HG02981 (cell line): ENCODE data around the gene BBX.
"Not testable (repeated sequence)": the region's sequence is repeated elsewhere in the genome, so short reads cannot be mapped to it uniquely, and the experiment has no call there.

Source experiments
- ATAC-seq: cut with Tn5 transposase; IDR thresholded peaks from one replicate; pipeline ENCODE4 v1.9.1; 2021; ENCODE audit warnings: mild to moderate bottlenecking, moderate library complexity; ENCODE audit not compliant: unreplicated experiment

Gene BBX

DNA sequence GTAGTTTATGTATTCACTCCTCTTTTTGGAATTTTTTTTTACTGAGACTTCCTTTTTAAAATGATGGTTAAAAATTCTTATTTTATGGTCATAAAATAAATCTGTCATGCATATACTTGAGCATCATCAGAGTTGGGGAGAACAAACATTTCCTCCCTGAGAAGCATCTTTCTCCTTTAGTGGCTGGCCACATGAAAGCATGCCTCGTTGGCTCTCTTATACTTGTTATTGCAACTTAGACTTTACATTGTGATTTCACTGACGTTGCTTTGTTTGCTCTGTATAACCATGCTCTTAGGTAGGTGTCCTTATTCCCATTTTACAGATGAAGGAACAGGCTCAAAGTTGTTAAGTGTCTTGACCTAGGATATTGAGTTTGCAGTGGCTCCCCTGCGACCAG, 18.1 kb downstream of the BBX start:
- ATAC-seq: no peak

DNA sequence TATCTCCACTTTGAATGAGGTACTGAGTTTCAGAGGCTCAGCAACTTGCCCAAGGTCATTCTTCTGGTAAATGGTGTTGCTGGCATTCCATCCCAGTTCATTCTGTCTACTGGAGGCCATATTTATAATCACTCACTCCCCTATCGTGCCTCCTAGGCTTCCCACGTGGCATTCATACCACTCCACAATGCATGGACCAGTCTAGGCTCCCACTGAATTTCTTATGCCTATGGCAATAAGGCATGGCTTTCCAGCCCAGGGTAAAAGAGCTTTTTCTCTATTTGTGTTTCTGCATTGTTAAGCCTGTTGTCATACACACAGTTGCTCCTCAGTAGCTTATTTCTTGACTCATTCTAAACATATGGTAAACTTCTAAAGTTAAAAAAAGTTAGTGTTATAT, 19.9 kb downstream of the BBX start:
- ATAC-seq: no peak

DNA sequence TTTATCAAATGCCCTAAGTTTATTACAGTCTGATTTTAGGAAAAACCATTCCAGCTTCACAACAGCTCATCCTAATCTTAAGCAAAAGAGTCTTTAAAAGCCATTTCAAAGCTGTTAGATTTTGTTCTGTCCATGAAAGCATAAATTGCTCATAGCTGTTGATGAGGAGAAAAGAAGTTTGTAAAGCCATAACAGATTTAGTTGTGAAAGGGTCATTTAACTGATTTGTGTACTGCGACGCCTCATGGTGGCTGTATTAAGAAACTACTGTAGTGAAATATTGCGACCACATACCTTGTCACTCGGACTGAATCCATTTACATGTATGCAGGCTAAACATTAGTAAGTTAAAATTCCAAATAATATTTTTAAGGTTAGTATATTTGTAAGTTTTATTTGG, 20.9 kb downstream of the BBX start:
- ATAC-seq: no peak

DNA sequence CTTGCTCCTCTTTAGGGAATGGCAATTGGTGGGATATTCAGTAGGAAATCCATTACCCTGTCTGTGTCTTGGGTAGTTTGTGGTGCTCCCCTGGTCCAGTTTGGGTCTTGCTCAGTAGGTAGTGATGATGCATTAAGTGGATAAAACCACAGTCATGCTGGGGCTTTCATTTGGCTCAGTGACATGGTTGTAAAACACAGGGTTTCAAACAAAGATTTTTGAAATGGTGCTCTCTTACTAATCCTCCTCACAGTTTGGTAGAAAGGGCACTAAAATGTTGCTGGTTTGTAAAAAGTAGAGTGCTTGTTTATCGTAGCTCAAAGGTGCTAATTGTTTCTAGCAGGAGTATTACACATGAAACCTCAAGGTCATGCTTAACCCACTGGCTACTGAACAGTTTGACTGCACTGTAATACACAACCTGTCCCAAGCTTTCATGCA, 22.9 kb downstream of the BBX start:
- no peak for ATAC-seq

DNA sequence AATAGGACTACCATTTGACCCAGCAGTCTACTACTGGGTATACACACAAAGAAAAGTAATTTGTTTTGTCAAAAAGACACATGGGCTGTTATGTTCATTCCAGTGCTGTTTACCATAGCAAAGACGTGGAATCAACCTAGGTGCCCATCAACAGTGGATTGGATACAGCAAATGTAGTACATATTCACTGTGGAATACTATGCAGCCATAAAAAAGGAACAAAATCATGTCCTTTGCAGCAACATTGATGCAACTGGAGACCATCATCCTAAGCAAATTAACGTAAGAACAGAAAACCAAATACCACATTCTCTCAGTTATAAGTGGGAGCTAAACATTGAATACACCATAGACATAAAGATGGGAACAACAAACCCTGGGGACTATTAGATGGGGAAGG, 25.8 kb downstream of the BBX start:
- no peak for ATAC-seq

DNA sequence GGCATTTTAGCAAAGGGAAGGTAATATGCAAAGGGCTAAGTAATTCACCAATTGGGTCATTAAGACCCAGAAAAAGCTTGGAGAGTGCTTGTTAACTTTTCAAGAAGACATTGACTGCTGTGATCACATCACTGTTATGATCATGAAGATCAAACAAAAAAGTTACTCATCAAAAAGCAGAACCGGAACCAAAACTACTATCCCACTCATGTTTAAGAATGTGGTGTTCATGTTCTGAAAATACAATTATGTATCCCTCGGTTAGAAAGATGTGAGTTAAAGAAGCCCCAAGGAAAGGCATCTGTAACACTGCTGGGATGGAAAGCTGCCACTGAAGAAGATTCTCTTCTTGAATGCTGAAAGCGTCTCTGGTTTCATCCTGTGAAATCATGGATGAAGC, 32.6 kb downstream of the BBX start:
- no peak for ATAC-seq

DNA sequence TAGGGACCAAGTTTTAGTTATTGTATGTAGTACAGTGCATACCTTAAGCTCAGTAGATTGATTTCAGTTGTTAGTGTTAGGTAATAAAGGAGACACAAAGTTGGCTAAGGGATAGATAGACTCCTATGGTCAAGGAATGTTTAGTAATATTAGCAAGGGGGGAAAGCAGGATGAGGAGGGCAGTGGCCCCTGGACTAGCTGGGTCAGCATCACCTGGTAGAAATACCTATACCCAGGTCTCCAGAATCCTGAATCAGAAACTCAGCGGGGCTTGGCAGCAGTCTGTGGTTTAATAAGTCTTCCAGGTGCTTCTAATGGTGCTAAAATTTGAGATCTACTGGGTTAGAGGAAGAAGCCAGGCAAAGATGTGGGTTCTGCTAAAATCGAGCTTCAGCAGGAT, 35.0 kb downstream of the BBX start:
- ATAC-seq: no peak

DNA sequence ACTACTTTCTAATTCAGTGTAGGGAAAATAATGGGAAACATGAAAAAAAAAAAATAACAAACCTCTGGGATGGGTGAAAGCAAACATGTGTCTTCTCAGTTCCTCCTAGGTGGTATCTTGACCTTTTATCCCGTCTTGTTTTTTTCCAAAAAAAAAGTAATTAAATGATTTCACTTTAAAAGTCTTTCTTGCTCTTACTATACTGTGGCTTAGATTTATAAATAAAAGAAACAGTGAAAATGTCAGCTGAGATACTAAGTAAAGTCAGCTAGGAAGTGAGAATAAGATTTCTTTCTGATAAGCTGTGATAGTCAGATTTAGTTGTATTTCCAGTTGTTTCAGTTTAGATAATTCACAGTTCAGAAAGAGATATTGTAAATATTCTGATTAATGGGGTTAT, 37.4 kb downstream of the BBX start:
- no peak for ATAC-seq

DNA sequence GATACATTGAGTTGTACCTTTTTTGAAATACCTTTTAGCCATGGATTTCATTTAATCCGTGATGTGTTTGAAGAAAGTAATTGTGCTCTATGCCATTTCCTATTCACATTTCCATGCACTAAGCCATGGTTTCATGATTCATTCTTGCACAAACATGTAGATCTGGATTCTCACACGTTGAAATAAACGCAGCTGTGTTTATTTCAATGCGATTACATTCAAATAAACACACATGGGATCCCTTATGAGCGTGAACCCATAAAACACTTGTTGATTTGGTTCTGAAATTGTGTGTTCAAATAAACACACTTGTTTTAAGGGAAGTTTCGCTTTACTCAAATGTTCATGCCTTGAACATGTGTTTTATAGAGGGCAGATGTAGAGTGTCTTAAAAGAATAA, 39.2 kb downstream of the BBX start:
- ATAC-seq: no peak

DNA sequence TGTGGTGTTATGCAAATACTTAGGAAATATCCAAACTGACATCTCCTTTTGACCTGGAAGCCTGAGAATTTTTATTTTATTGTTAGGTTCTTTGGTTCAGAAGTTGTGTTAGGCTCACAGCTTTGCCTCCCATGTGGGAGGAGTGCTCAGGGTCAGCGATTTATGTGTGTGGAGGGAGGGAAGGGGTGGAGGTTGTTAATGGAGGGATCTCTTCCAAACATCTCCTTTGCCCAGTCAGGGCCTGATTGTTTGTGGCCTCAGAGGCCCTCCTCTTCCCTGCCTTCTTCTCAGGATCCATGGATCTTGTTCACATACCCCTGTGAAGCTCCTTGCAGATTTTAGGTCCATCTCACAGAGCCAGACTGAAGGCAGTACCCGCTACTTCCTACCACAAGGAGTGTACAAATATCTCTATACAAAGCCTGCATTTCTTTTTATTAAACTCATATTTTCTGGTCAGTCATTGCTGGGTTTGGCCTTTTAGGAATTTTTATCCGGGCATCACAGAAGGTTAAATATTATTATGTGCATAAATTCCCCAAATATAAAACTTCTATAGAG, 40.3 kb downstream of the BBX start:
- no peak for ATAC-seq

DNA sequence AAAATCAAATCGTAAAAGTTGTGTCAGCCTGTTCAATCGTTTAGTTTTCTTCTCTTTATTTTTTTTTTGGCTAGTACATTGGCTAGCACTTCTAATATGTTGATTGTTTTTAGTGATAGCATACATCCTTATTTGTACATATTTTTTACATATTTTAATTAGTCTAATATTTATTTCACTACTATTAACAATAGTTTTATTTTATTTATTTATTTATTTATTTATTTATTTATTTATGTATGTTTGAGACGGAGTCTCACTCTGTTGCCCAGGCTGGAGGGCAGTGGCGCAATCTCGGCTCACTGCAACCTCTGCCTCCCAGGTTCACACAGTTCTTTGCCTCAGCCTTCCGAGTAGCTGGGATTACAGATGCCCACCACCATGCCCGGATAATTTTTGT, 42.5 kb downstream of the BBX start:
- ATAC-seq: not testable (repeated sequence)

DNA sequence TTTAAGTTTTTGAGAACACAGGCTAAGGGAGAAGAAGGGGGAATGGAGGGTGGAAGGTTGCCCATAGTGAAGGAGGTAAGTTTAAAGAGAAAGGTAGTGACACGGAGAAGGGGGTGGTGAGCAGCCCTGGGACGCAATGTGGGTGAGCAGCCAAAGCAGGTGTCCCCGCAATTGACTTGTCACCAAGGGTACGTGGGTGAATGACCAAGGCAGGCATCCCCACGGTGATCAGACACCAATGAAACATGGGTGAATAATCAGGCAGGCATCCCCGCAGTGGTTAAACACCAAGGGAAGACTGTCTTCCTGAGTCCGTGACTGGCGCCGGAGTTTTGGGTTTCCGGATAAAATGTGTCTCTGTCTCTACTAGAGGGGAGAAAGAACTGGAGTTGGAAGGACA, 48.3 kb downstream of the BBX start:
- not testable (repeated sequence) for ATAC-seq

DNA sequence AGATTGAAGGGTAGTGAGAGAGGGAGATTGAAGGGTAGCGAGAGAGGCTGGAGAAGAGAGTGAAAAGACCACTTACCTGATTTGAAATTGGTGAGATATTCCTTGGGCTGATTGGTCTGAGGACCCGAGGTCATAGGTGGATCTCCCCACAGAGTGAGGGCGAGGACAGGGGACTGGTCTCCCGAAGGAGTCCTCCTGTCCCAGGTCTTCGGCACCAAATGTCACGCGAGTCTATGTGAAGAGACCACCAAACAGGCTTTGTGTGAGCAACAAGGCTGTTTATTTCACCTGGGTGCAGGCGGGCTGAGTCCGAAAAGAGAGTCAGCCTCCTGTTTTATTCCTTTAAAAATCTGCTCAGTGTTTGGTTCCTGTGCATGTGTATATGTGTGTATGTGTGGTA, 48.7 kb downstream of the BBX start:
- ATAC-seq: not testable (repeated sequence)

DNA sequence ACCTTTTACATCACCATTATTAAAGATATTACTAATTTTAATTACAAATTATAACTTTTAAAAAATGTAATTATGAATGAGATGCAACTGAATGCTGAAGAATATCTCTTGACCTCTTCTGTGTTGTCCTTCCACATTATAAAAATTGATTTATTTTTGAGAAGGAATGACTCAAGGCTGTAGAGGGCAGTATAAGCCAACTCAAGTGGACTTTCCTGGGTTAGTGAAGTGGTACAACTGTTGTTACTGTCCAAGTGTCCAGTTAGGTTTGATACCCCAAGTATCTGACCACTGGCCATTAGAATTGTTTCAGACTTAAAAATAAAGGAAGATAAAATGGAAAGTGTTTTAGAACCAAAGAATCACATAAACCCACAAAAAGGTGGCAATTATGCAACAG, 51.9 kb downstream of the BBX start:
- peak; percentile 61 for ATAC-seq

DNA sequence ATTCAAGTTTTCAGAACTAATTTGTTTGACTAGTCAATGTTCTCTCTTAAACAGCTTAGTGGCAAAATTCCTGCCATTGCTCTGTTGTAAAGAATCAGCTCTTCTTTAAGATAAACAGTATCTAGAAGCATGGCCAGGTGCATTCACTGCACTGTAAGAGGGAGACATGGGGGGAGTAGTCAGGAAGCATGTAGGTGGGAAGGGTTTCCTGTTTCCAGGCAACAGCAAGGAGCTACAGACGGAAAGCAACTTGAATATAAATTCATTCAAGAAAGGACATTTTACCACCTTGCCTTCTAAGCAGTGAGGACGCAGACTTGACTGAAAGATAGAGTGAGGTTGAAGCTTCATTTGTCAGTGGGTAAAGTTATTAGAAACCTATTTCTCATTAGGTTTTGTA, 55.3 kb downstream of the BBX start:
- no peak for ATAC-seq

DNA sequence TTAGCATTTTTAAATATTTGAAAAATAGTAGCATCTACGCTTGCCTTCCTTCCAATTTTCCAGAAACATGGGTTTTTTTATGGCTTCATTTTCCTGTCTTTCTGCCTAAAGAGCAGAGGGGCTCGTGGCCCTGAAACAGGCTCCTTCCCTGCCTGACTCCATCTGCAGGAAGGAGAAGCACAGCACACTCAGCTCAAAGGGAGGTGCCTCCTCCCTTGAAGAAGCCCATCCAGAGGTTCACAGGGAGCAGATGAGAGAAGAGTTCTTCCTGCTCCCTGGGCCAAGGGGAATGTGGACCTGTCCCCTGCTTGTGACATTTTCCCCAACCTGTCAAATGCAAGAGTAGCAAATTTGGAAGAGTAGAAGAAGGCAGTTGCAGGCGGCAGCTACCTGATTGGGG, 55.8 kb downstream of the BBX start:
- ATAC-seq: no peak

DNA sequence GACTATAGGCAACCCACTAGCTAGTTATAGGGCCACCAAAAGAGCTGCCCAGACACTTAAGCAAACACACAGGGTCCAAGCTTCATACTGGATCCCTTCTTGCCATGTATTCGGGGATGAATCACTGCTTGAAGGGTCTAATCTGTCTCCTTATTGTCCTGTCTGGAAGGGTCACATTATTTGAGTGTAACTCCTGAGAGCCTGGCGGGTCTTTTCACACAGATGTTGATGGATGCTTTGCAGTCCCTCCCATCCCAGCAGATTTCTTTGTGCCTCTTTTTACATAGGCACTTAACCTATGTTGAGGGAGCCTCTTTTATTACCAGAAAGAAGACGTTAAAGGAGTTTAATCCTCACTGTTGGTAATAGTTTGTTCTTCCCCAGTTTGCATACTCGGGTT, 56.6 kb downstream of the BBX start:
- ATAC-seq: no peak

DNA sequence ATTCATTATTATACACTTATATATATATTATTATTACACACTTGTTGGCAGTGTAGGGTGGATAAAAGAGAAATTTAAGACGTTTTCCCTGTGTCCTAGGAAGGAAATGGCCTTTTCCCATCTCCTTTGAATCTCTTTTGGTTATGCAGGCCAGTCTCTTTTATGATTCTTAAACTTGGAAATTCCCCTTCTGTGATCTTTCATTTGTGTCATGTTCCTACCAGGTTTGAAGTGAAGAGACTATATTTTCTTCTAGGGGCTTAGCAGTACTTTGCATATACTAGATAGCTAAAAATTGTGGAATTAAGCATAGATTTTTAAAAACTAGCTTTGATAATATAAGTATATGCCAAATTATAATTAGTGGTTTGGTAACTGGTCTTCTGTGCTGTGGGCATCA, 58.5 kb downstream of the BBX start:
- ATAC-seq: no peak

DNA sequence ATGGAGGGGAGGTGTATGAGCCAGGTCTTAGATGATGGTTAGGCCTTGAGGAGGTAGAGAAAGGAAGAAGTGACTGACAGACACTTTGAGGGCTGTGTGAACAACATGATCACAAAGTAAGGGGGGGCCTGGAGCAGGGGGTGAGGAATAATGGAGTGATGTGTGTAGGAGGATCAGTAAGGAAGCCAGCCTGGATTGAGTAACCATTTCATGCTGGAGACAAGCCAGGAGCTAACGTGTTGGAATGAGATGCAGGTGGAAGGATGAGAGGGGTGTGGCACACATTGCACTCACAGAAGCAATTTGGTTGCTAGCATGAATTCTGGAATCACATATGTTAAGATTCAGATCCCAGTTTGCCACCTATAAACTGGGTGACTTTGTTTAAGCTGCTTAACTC, 65.5 kb downstream of the BBX start:
- ATAC-seq: no peak

DNA sequence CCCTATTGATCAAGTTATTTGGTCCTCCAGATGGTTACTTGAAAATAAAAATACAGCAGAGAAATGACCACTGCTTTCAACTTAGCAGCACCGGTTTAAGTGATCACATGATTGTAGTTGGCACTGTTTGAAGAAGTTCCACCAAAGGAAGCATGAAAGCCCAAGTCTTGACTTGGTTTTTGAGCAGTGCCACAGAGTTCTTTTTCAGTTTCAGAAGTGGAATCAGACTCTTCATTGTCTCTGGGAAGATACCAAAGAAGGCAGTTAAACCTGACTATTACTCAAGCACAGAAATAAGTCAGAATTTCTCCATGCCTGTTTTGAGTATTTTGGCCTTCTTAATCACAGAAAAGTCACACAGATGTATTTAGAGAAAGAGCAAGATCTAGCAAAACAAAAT, 66.7 kb downstream of the BBX start:
- peak; percentile 71 for ATAC-seq

DNA sequence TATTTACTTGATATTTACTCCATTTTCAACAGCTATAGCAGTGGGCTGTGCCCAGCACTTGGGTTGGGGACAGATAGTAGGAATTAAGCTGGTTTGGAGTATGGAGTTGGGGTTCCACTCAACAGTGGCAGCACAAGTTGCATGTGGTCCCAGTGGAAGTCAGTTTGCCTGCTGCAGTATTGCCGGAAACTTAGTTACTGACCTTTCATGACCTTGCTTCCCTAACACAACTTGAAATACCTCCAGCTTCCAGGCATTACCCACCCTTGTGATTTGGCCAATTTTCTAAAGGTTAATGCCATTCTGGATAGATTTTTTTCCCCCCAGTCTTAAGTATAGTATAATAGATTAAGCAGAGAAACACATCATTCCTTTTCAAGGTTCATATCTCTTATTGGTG, 68.0 kb downstream of the BBX start:
- no peak for ATAC-seq

DNA sequence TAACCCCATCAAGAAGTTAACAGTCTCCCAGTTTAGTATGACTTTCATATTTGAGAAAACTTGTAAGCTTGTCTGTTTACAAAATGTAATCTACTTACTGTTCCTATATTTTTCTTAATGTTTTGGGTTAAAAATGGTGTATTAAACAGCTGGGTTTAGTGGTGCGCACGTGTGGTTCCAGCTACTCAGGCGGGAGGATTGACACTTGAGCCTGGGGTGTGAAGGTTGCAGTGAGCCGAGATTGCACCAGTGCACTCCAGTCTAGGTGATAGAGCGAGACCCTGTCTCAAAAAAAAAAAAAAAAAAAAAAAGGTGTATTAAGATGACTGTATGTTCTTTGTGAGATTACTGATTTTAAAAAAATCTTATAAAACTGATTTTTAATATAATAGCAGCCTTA, 69.3 kb downstream of the BBX start:
- ATAC-seq: no peak

DNA sequence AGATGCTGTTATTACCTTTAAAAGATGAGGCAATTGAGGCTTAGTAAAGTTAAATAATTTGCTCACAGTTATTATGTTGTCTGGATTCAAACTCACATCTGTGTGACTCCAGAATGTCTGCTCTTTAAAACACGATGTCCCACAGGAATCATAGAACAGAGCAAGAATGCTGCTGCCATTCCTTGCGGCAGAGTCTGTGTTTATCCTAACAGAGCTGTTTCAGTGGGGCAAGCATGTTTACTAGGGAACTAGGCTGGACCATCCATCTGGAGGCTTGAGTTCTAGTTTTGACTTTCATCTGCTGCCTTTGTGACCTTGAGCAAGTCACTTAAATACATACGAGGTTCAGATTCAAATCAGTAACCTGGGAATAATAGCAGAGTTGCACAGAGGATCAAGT, 72.1 kb downstream of the BBX start:
- ATAC-seq: no peak

DNA sequence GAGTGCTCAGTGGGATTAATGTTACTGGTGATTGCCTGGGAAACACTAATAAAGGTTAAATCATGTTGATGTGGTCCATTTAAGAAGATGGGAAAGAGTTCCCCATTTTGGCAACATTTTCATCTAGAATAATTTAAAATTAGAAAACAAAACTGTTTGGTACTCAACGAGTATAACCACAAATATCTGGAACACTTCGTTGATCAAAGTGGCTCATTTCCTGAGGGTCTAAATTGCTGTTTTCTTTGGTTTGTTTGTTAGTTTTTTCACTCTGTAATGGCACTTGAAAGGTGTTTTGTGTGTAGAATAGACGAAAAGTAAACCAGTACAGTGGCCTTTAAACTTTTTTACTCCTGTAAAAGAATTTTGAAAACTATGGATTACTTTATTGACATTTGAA, 73.9 kb downstream of the BBX start:
- ATAC-seq: no peak
